Measurements from ENCODE around the gene SC5D. TPM values are rescaled to one million over a fixed set of nuclear protein-coding genes. Genes with fewer than 3 reads are reported as not detected.

The SC5D gene
- total RNA-seq, 2 experiments from 2014 or later, result 87.7 to 92.7 TPM

GRCh38 chr11:121274332-121274991 lies 18.1 kb upstream of the SC5D start:
- peaks cover 11% of the 10 kb centered on the region for H3K27me3 Mint-ChIP-seq
- H3K27me3 ChIP-seq (ENCODE audit: control insufficient read depth in 1 of 2, insufficient read depth in 2 of 2, low read length in 2 of 2), result peaks cover 0 to 4% of the 10 kb centered on the region in 2 experiments
- intact Hi-C loops (cut with DNase I, micrococcal nuclease), result no loop called here
- no peaks in the 10 kb centered on the region for H3K4me1 ChIP-seq (ENCODE audit: insufficient read depth, low read length)
- no peaks in the 10 kb centered on the region for H3K9me3 Mint-ChIP-seq
- CTCF ChIA-PET, result no interaction called here
- no peak for TF ChIP-seq CTCF (IDR thresholded peaks at IDR 0.05)
- no peaks in the 10 kb centered on the region for H3K36me3 Mint-ChIP-seq (ENCODE audit: low read depth)
- ATAC-seq (ENCODE audit: poor library complexity), result no peak
- no peak overlapping the region for H3K27ac ChIP-seq (ENCODE audit: low read depth in 1 of 2, low read length in 2 of 2)
- no peaks in the 10 kb centered on the region for H3K4me1 Mint-ChIP-seq (ENCODE audit: low read depth)
- no peak overlapping the region for H3K27ac Mint-ChIP-seq
- H3K36me3 ChIP-seq (ENCODE audit: insufficient read depth, low read length), result no peaks in the 10 kb centered on the region
- no peak for DNase-seq
- no peak overlapping the region for H3K4me3 Mint-ChIP-seq
- POLR2A ChIA-PET, result no interaction called here
- H3K9me3 ChIP-seq (ENCODE audit: control insufficient read depth in 1 of 2, insufficient read depth in 1 of 2, low read length in 2 of 2), result no peaks in the 10 kb centered on the region
- no peak overlapping the region for H3K4me3 ChIP-seq (ENCODE audit: low read length)

GRCh38 chr11:121281698-121282097 lies 10.9 kb upstream of the SC5D start:
- intact Hi-C loops (cut with DNase I, micrococcal nuclease), result no loop called here
- ATAC-seq (ENCODE audit: poor library complexity) (no peak), DNase-seq (no peak)
- Mint-ChIP-seq H3K4me1 (ENCODE audit: low read depth) (no peaks in the 10 kb centered on the region), H3K4me3 (no peak overlapping the region), H3K9me3 (no peaks in the 10 kb centered on the region), H3K27me3 (peaks cover 40% of the 10 kb centered on the region), H3K27ac (no peak overlapping the region), H3K36me3 (ENCODE audit: low read depth) (no peaks in the 10 kb centered on the region)
- Histone ChIP-seq H3K4me1 (ENCODE audit: insufficient read depth, low read length) (no peaks in the 10 kb centered on the region), H3K27me3 (ENCODE audit: control insufficient read depth in 1 of 2, insufficient read depth in 2 of 2, low read length in 2 of 2) (peaks cover 2 to 9% of the 10 kb centered on the region in 2 experiments), H3K4me3 (ENCODE audit: low read length) (no peak overlapping the region), H3K36me3 (ENCODE audit: insufficient read depth, low read length) (no peaks in the 10 kb centered on the region), H3K9me3 (ENCODE audit: control insufficient read depth in 1 of 2, insufficient read depth in 1 of 2, low read length in 2 of 2) (peaks cover 0 to 4% of the 10 kb centered on the region in 2 experiments), H3K27ac (ENCODE audit: low read depth in 1 of 2, low read length in 2 of 2) (no peak overlapping the region)
- no peak for TF ChIP-seq CTCF (IDR thresholded peaks at IDR 0.05)
- ChIA-PET POLR2A (interaction anchor here (1.0 kb wide), 1 partner anchor 11 kb away, joined by 4 read pairs; the partner anchor contains the start of gene SC5D), CTCF (interaction anchor here (1.5 kb wide), 1 partner anchor 10 kb away, joined by 3 read pairs; the partner anchor contains the start of gene SC5D)

- Mint-ChIP-seq H3K9me3 (no peaks in the 10 kb centered on the region), H3K27me3 (peaks cover 40% of the 10 kb centered on the region), H3K4me3 (no peak overlapping the region), H3K27ac (no peak overlapping the region), H3K4me1 (ENCODE audit: low read depth) (no peaks in the 10 kb centered on the region), H3K36me3 (ENCODE audit: low read depth) (no peaks in the 10 kb centered on the region)
- H3K36me3 ChIP-seq (ENCODE audit: insufficient read depth, low read length), result no peaks in the 10 kb centered on the region
- no peak overlapping the region for H3K27ac ChIP-seq (ENCODE audit: low read depth in 1 of 2, low read length in 2 of 2)
- intact Hi-C loops (cut with DNase I, micrococcal nuclease), result no loop called here
- no peak for TF ChIP-seq CTCF (IDR thresholded peaks at IDR 0.05)
- H3K4me1 ChIP-seq (ENCODE audit: insufficient read depth, low read length), result no peaks in the 10 kb centered on the region
- peaks cover 2 to 9% of the 10 kb centered on the region in 2 experiments for H3K27me3 ChIP-seq (ENCODE audit: control insufficient read depth in 1 of 2, insufficient read depth in 2 of 2, low read length in 2 of 2)
- ChIA-PET CTCF (interaction anchor here (1.5 kb wide), 1 partner anchor 10 kb away, joined by 3 read pairs; the partner anchor contains the start of gene SC5D), POLR2A (no interaction called here)
- ATAC-seq (ENCODE audit: poor library complexity), result no peak
- peaks cover 0 to 4% of the 10 kb centered on the region in 2 experiments for H3K9me3 ChIP-seq (ENCODE audit: control insufficient read depth in 1 of 2, insufficient read depth in 1 of 2, low read length in 2 of 2)
- no peak for DNase-seq
- H3K4me3 ChIP-seq (ENCODE audit: low read length), result no peak overlapping the region
Measured at GRCh38 chr11:121282386-121282785, 10.2 kb upstream of the SC5D start.

All from CD4-positive, alpha-beta T cell (primary cell).